Gastrocnemius medialis (tissue), 4 donors: ENCODE results near the gene HK1. TPM values are rescaled to one million over a fixed set of nuclear protein-coding genes. Genes with fewer than 3 reads are reported as not detected.

Experiments
- ATAC-seq, 2 donors: fragments of 150-250 bp; one replicate each; pipeline ENCODE4 v1.9.1; 2016
- DNase-seq, 2 donors: peaks; one replicate each; pipeline ENCODE4 v3.0.0-alpha.2; 2019
- H3K27ac ChIP-seq, 4 donors: fragments of 200-600 bp; sonication (generic); 1 replicate in 1 of 4; 2 replicates in 3 of 4; pipeline ENCODE4 v1.5.1; 2016 to 2018; ENCODE audit warnings: mild to moderate bottlenecking in 2 of 4, moderate library complexity in 1 of 4
- H3K27me3 ChIP-seq, 3 donors: fragments of 200-600 bp; sonication (generic) in 2 of 3; 1 replicate in 1 of 3; 2 replicates in 2 of 3; pipeline versions ENCODE4 v1.5.1 to v1.6.0; 2016 to 2019; ENCODE audit warnings: mild to moderate bottlenecking in 1 of 3, moderate library complexity in 1 of 3
- H3K36me3 ChIP-seq, 2 donors: fragments of 200-600 bp; sonication (generic) in 1 of 2; one replicate each; pipeline ENCODE4 v1.5.1; 2017 to 2018
- H3K4me1 ChIP-seq, 2 donors: fragments of 200-600 bp; sonication (generic) in 1 of 2; one replicate each; pipeline ENCODE4 v1.5.1; 2016 to 2017; ENCODE audit warnings: mild to moderate bottlenecking in 2 of 2
- H3K4me3 ChIP-seq, 4 donors: fragments of 200-600 bp; sonication (generic) in 3 of 4; 1 replicate in 1 of 4; 2 replicates in 3 of 4; pipeline ENCODE4 v1.5.1; 2016 to 2019; ENCODE audit warnings: mild to moderate bottlenecking in 2 of 4
- H3K9me3 ChIP-seq, 3 donors: fragments of 200-600 bp; sonication (generic) in 2 of 3; 1 replicate in 1 of 3; 2 replicates in 2 of 3; pipeline ENCODE4 v1.5.1; 2016 to 2019
- POLR2A ChIP-seq, 2 donors: fragments of 450-650 bp; IDR thresholded peaks; one replicate each; pipeline ENCODE4 v1.6.1; 2017; ENCODE audit warnings: antibody characterized with exemption in 2 of 2, mild to moderate bottlenecking in 2 of 2, moderate library complexity in 2 of 2
- in situ Hi-C, 4 donors: fragments of 200-750 bp; cut with MboI; loops; one replicate each; pipeline versions ENCODE4 v1.15.0 to v1.8.0; 2017; ENCODE audit warnings: low sequenced_read_pairs in 4 of 4
- intact Hi-C: fragments of 100-400 bp; cut with DNase I; formaldehyde crosslinking; loops from one replicate; pipeline ENCODE4 v1.15.1; 2023; ENCODE audit warnings: low total_unique reads
- total RNA-seq, 4 donors: library from RNA; depleted of rRNA; stranded (reverse); fragments of >200 nt; gene quantifications; one replicate each; pipeline versions ENCODE4 v1.1.0 to v1.2.3, GENCODE V29; 2016
- TF ChIP-seq, protein P1 (sequence below), 5 experiments: fragments of 450-650 bp in 3 of 5; fragments of 200-600 bp in 2 of 5; sonication (generic) in 2 of 5; IDR thresholded peaks in 4 of 5; conservative IDR thresholded peaks in 1 of 5; 1 replicate in 4 of 5; 2 replicates in 1 of 5; pipeline ENCODE4 v1.5.1; 2016 to 2019; ENCODE audit warnings: antibody characterized with exemption in 5 of 5, mild to moderate bottlenecking in 3 of 5, moderate library complexity in 3 of 5

Gene HK1
- total RNA-seq, 4 donors from 2014 or later = 168 to 331 (median 246) TPM

DNA sequence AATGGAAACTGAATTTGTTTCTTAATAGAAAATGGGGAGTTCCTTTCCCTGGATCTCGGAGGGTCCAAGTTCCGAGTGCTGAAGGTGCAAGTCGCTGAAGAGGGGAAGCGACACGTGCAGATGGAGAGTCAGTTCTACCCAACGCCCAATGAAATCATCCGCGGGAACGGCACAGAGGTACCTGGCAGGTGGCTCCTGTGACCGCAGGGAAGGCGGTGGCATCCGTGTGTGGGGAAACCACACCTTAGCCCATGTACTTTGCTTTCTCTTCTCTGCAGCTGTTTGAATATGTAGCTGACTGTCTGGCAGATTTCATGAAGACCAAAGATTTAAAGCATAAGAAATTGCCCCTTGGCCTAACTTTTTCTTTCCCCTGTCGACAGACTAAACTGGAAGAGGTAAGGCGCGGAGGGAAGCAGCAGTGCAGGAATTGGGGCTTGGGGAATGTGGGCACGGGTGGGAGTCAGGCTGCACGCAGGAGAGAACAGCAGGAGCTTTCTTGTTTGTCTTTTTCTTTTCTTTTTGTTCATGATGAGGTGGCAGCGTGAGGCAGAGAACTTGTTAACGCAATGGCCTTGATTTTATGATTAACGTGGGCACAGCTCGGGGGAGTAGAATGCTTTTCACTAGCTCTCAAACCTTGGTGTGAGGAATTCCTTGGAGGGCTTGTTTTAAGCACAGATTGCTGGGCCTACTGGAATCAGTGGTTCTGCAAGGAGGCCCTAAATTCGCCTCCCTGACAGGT lies 45.4 kb upstream of the HK1 start:
- H3K4me3 ChIP-seq = no peak overlapping the region
- ATAC-seq (no peak), DNase-seq (no peak)
- no peaks in the 10 kb centered on the region for H3K4me1 ChIP-seq
- no peaks in the 10 kb centered on the region for H3K9me3 ChIP-seq
- no peak for TF ChIP-seq POLR2A (IDR thresholded peaks at IDR 0.05)
- TF ChIP-seq, protein P1, sequence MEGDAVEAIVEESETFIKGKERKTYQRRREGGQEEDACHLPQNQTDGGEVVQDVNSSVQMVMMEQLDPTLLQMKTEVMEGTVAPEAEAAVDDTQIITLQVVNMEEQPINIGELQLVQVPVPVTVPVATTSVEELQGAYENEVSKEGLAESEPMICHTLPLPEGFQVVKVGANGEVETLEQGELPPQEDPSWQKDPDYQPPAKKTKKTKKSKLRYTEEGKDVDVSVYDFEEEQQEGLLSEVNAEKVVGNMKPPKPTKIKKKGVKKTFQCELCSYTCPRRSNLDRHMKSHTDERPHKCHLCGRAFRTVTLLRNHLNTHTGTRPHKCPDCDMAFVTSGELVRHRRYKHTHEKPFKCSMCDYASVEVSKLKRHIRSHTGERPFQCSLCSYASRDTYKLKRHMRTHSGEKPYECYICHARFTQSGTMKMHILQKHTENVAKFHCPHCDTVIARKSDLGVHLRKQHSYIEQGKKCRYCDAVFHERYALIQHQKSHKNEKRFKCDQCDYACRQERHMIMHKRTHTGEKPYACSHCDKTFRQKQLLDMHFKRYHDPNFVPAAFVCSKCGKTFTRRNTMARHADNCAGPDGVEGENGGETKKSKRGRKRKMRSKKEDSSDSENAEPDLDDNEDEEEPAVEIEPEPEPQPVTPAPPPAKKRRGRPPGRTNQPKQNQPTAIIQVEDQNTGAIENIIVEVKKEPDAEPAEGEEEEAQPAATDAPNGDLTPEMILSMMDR (IDR thresholded peaks at IDR 0.05 in 4 of 5, conservative IDR thresholded peaks at IDR 0.05 in 1 of 5) = no peak
- H3K27ac ChIP-seq = no peak overlapping the region
- H3K27me3 ChIP-seq = no peaks in the 10 kb centered on the region
- in situ Hi-C loops = loop anchor here (5.0 to 25.0 kb wide), 4 partner anchors 154 to 404 kb away; partner anchors contain the start of gene FAM241B (in 2 of the 4)
- H3K36me3 ChIP-seq = no peaks in the 10 kb centered on the region
- intact Hi-C loops = loop anchor here (10.0 kb wide), 1 partner anchor 272 kb away; no protein-coding TSS in a partner anchor

DNA sequence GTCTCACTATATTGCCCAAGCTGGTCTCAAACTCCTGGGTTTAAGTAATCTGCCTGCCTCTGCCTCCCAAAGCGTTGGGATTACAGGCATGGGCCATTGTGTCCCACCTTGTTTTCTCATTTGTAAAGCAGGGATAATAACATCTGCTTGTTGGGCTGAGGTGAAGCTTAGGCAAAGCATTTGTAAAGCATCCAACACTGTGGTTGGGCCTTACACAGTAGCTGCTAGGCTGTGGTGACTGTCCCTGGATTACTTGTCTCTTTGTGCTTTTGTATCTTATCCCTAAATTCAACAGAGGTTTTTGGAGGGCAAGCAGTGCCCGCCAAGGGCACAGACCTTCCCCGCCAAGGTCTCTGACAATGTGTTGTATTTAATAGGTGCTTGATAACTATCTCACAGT lies 43.8 kb upstream of the HK1 start:
- TF ChIP-seq POLR2A (IDR thresholded peaks at IDR 0.05) = no peak
- TF ChIP-seq, protein P1 (IDR thresholded peaks at IDR 0.05 in 4 of 5, conservative IDR thresholded peaks at IDR 0.05 in 1 of 5) = no peak
- intact Hi-C loops = loop anchor here (10.0 kb wide), 1 partner anchor 270 kb away; no protein-coding TSS in a partner anchor
- no peaks in the 10 kb centered on the region for H3K4me1 ChIP-seq

DNA sequence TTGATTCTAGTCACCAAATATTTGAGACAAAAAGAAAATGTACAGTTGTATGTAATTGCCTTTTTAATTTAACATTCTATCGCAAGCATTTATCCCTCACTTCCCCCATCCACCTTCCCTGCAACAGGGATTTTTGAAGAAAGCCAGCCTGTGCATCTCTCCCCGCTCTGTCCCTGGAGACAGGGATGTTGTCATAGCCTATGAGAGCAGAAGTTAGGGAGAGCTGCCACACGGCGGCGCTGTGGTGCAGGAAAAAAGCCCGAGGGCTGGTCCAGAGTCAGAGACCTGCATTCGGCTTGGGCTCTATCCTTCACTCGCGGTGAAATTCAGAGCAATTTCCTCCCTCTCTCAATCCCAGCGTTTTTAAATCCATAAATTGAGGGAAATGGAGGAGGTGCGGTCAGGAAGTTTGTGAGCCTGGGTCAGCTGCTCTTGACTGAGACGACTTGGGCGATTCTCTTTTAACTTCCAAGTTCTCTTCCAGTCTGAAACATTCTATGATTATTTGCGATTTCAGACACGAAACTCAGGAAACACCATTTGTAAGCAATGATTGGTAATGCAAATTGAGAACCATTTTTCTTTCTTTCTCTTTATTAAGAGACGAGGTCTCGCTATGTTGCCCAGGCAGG lies 40.7 kb upstream of the HK1 start:
- Histone ChIP-seq H3K27me3 (no peaks in the 10 kb centered on the region), H3K4me3 (no peak overlapping the region), H3K4me1 (no peaks in the 10 kb centered on the region), H3K36me3 (no peaks in the 10 kb centered on the region), H3K9me3 (no peaks in the 10 kb centered on the region), H3K27ac (no peak overlapping the region)
- in situ Hi-C loops (loop anchor here (5.0 to 25.0 kb wide), 3 partner anchors 155 to 400 kb away; partner anchors contain the start of gene FAM241B (in 2 of the 4)), intact Hi-C loops (loop anchor here (1.0 to 10.0 kb wide), 4 partner anchors 80 to 267 kb away; no protein-coding TSS in a partner anchor)
- DNase-seq (peak; percentile 59 to 79), ATAC-seq (peak; percentile 97 to 99)
- TF ChIP-seq POLR2A (IDR thresholded peaks at IDR 0.05) = no peak
- TF ChIP-seq, protein P1 (IDR thresholded peaks at IDR 0.05 in 4 of 5, conservative IDR thresholded peaks at IDR 0.05 in 1 of 5) = peak; percentile 82 to 97 (median 96)

More for the DNA sequence above, 43.8 kb upstream of the HK1 start:
- no peaks in the 10 kb centered on the region for H3K9me3 ChIP-seq
- DNase-seq (no peak), ATAC-seq (no peak)
- H3K4me3 ChIP-seq = no peak overlapping the region
- H3K36me3 ChIP-seq = no peaks in the 10 kb centered on the region
- in situ Hi-C loops = loop anchor here (5.0 to 25.0 kb wide), 4 partner anchors 153 to 403 kb away; partner anchors contain the start of gene FAM241B (in 2 of the 4)
- H3K27me3 ChIP-seq = no peaks in the 10 kb centered on the region
- no peak overlapping the region for H3K27ac ChIP-seq

DNA sequence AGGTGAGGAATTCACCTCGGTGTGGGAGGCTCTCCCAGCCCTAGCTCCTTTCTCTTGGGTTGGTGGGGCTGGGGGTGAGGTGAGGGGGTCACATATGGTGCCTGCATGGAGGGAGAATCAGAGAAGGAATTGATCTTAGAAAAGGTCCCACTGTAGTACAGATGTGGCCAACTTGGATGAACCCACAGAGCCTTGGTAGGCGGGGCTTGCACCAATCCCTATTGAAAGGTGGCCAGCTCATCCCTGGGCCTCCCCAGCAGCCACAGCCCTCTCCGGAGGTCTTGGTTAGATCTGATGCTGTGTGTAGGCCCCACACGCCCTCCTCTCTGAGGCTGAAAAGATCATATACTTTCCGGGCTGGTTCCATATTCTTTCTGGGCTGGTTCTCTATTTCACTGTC lies 39.2 kb upstream of the HK1 start:
- ATAC-seq (no peak), DNase-seq (no peak)
- no peak for TF ChIP-seq POLR2A (IDR thresholded peaks at IDR 0.05)
- TF ChIP-seq, protein P1 (IDR thresholded peaks at IDR 0.05 in 4 of 5, conservative IDR thresholded peaks at IDR 0.05 in 1 of 5) = no peak
- in situ Hi-C loops = loop anchor here (5.0 to 25.0 kb wide), 3 partner anchors 153 to 398 kb away; partner anchors contain the start of gene FAM241B (in 2 of the 4)
- Histone ChIP-seq H3K27ac (no peak overlapping the region), H3K4me1 (no peaks in the 10 kb centered on the region), H3K4me3 (no peak overlapping the region), H3K27me3 (no peaks in the 10 kb centered on the region), H3K36me3 (no peaks in the 10 kb centered on the region), H3K9me3 (no peaks in the 10 kb centered on the region)
- intact Hi-C loops = loop anchor here (5.0 to 10.0 kb wide), 3 partner anchors 78 to 266 kb away; no protein-coding TSS in a partner anchor
